ENCODE results near the gene ANKRD55.
"Not testable (repeated sequence)": the region's sequence is repeated elsewhere in the genome, so short reads cannot be mapped to it uniquely, and the experiment has no call there.

DNA sequence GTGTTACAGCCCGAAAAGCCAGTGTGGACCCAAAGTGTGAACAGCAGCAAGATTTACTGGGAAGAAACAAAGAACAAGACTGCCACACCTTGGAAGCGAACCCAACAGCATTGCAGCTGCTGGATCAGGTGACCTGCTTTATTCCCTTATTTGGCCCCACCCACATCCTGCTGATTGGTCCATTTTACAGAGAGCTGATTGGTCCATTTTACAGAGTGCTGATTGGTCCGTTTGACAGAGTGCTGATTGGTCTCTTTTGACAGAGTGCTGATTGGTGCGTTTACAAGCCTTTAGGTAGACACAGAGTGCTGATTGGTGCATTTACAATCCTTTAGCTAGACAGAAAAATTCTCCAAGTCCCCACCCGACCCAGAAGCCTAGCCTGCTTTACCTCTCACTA is 16.0 kb upstream of the ANKRD55 start:
- not testable (repeated sequence) for TF ChIP-seq CTCF (IDR thresholded peaks at IDR 0.05); POLR2AphosphoS5 (IDR thresholded peaks at IDR 0.05; ENCODE audit: insufficient read depth in 1 of 2, low read depth in 1 of 2); POLR2A (IDR thresholded peaks at IDR 0.05)
